ENCODE results near the gene AFAP1L2.

GRCh38 chr10:114395366-114396022 lies 8.8 kb downstream of the AFAP1L2 start:
- TF ChIP-seq CTCF (conservative IDR thresholded peaks at IDR 0.05; ENCODE audit: low read length) (no peak), EZH2phosphoT487 (IDR thresholded peaks at IDR 0.05; ENCODE audit: borderline replicate concordance) (no peak)
